WTC11 (cell line): ENCODE results near the gene NFIA. TPM values are rescaled to one million over a fixed set of nuclear protein-coding genes. Genes with fewer than 3 reads are reported as not detected.

Source experiments
- ATAC-seq: fragments of 200-7000 bp; cut with Tn5 transposase; 2 replicates; pipeline ENCODE4 v1.10.0; 2021; ENCODE audit warnings: mild to moderate bottlenecking, moderate library complexity
- CTCF ChIA-PET: fragments of 300-600 bp; sonication (Branson Sonifier 250); formaldehyde crosslinking; loops from one replicate; lab custom pipeline; 2021; ENCODE audit warnings: antibody characterized with exemption; lab: Charles Lee
- POLR2A ChIA-PET: fragments of 350-600 bp; sonication (Branson Sonifier 250); formaldehyde crosslinking; loops from one replicate; lab custom pipeline; 2021; ENCODE audit warnings: antibody characterized with exemption; lab: Charles Lee
- DNase-seq: peaks from one replicate; pipeline ENCODE4 v3.0.0; 2021; ENCODE audit warnings: low spot score
- H3K27ac Mint-ChIP-seq: 2 replicates; pipeline ENCODE4 v1.8.0; 2021; ENCODE audit warnings: mixed read lengths
- H3K27me3 Mint-ChIP-seq: 2 replicates; pipeline ENCODE4 v1.8.0; 2021; ENCODE audit warnings: low read depth, mild to moderate bottlenecking, moderate library complexity, mixed read lengths
- H3K36me3 Mint-ChIP-seq: 2 replicates; pipeline ENCODE4 v1.8.0; 2021; ENCODE audit warnings: mixed read lengths
- H3K4me1 Mint-ChIP-seq: 2 replicates; pipeline ENCODE4 v1.8.0; 2022; ENCODE audit warnings: mixed read lengths
- H3K4me3 Mint-ChIP-seq: 2 replicates; pipeline ENCODE4 v1.8.0; 2021; ENCODE audit warnings: mild to moderate bottlenecking, moderate library complexity, mixed read lengths
- H3K9me3 Mint-ChIP-seq: 2 replicates; pipeline ENCODE4 v1.8.0; 2021; ENCODE audit warnings: mixed read lengths
- ARID4B ChIP-seq: sonication (generic); formaldehyde crosslinking; IDR thresholded peaks from 2 replicates; pipeline ENCODE4 v1.8.0; 2023; ENCODE audit warnings: missing genetic modification reagents, mild to moderate bottlenecking, borderline replicate concordance
- CBFB ChIP-seq: sonication (generic); formaldehyde crosslinking; IDR thresholded peaks from 2 replicates; pipeline ENCODE4 v1.8.1; 2022; ENCODE audit warnings: mild to moderate bottlenecking, low read depth, missing genetic modification reagents
- E2F5 ChIP-seq: sonication (generic); formaldehyde crosslinking; IDR thresholded peaks from 2 replicates; pipeline ENCODE4 v1.8.1; 2022; ENCODE audit warnings: mild to moderate bottlenecking, moderate library complexity, missing genetic modification reagents
- ESRRA ChIP-seq: sonication (generic); formaldehyde crosslinking; IDR thresholded peaks from 2 replicates; pipeline ENCODE4 v1.8.1; 2022; ENCODE audit warnings: mild to moderate bottlenecking, missing genetic modification reagents, borderline replicate concordance
- FOXP4 ChIP-seq: sonication (generic); formaldehyde crosslinking; IDR thresholded peaks from 2 replicates; pipeline ENCODE4 v1.8.0; 2022; ENCODE audit warnings: mild to moderate bottlenecking, missing genetic modification reagents
- MAX ChIP-seq: sonication (generic); formaldehyde crosslinking; IDR thresholded peaks from 2 replicates; pipeline ENCODE4 v1.8.0; 2022; ENCODE audit warnings: mild to moderate bottlenecking, missing genetic modification reagents
- NFATC4 ChIP-seq: fragments of 250-450 bp; sonication (Bioruptor Pico); IDR thresholded peaks from 2 replicates; pipeline ENCODE4 v1.9.0; 2021; ENCODE audit warnings: mild to moderate bottlenecking
- OVOL2 ChIP-seq: fragments of 250-450 bp; sonication (Bioruptor Pico); IDR thresholded peaks from 2 replicates; pipeline ENCODE4 v1.9.0; 2021; ENCODE audit warnings: mild to moderate bottlenecking, borderline replicate concordance
- PRDM15 ChIP-seq: sonication (generic); formaldehyde crosslinking; IDR thresholded peaks from 2 replicates; pipeline ENCODE4 v1.8.0; 2022; ENCODE audit warnings: missing genetic modification reagents
- SOX15 ChIP-seq: fragments of 250-450 bp; sonication (Bioruptor Pico); IDR thresholded peaks from 2 replicates; pipeline ENCODE4 v1.9.0; 2021; ENCODE audit warnings: mild to moderate bottlenecking
- ZNF232 ChIP-seq: sonication (generic); formaldehyde crosslinking; IDR thresholded peaks from 2 replicates; pipeline ENCODE4 v1.8.0; 2022; ENCODE audit warnings: mild to moderate bottlenecking, missing genetic modification reagents
- ZNF425 ChIP-seq: fragments of 250-450 bp; sonication (Bioruptor Pico); conservative IDR thresholded peaks from 2 replicates; pipeline ENCODE4 v1.9.0; 2021; ENCODE audit warnings: mild to moderate bottlenecking
- ZNF671 ChIP-seq: fragments of 250-450 bp; sonication (Bioruptor Pico); IDR thresholded peaks from 2 replicates; pipeline ENCODE4 v1.8.0; 2021; ENCODE audit warnings: mild to moderate bottlenecking
- total RNA-seq: library from RNA; stranded (reverse); gene quantifications from 3 replicates; pipeline ENCODE4 v1.2.3, GENCODE V29; 2021

NFIA gene
- total RNA-seq, 1 experiment from 2014 or later, result 16.7 TPM

- ChIA-PET CTCF (no interaction called here), POLR2A (no interaction called here)
- peaks cover 28% of the 10 kb centered on the region for H3K27me3 Mint-ChIP-seq
- H3K27ac Mint-ChIP-seq, result no peak overlapping the region
- 0 out of 2 replicates have a peak, but pooled peaks cover 3% of the 10 kb centered on the region for H3K4me1 Mint-ChIP-seq
- H3K36me3 Mint-ChIP-seq, result peaks cover 35% of the 10 kb centered on the region
- H3K4me3 Mint-ChIP-seq, result no peak overlapping the region
- H3K9me3 Mint-ChIP-seq, result peaks cover 20% of the 10 kb centered on the region
- ATAC-seq (no peak), DNase-seq (no peak)
- TF ChIP-seq FOXP4, result no peak
- no peak for TF ChIP-seq E2F5 (CRISPR knock-in tag)
- TF ChIP-seq ARID4B (CRISPR knock-in tag), result no peak
- no peak for TF ChIP-seq PRDM15 (CRISPR knock-in tag)
- no peak for TF ChIP-seq ZNF232 (CRISPR knock-in tag)
- TF ChIP-seq CBFB (CRISPR knock-in tag), result no peak
- TF ChIP-seq NFATC4 (CRISPR knock-in tag), result no peak
- TF ChIP-seq ZNF671 (CRISPR knock-in tag), result no peak
- TF ChIP-seq ZNF425 (CRISPR knock-in tag), result no peak
- no peak for TF ChIP-seq SOX15 (CRISPR knock-in tag)
- TF ChIP-seq MAX (CRISPR knock-in tag), result no peak
- no peak for TF ChIP-seq ESRRA
- TF ChIP-seq OVOL2 (CRISPR knock-in tag), result no peak
Observed at GRCh38 chr1:61389926-61390845, 307.8 kb downstream of the NFIA start.
